Measurements from ENCODE around the gene COL11A2.

- no peak for TF ChIP-seq CTCF (IDR thresholded peaks at IDR 0.05)
- no peak for TF ChIP-seq POLR2A (IDR thresholded peaks at IDR 0.05)
- no peak for TF ChIP-seq POLR2AphosphoS5 (IDR thresholded peaks at IDR 0.05)
- TF ChIP-seq EP300 (IDR thresholded peaks at IDR 0.05) = no peak
Measured at GRCh38 chr6:33183071-33183683, 9.1 kb downstream of the COL11A2 start.
